Mammary epithelial cell (primary cell): ENCODE measurements around the gene DISP2.

Experiments used
- EZH2 ChIP-seq: IDR thresholded peaks from 2 replicates; pipeline ENCODE4 v1.6.1; 2012; ENCODE audit warnings: low read length, inconsistent platforms, borderline replicate concordance
- TF ChIP-seq, protein P1 (sequence below), 2 donors: IDR thresholded peaks in 1 of 2; conservative IDR thresholded peaks in 1 of 2; 2 replicates each; pipeline ENCODE4 v1.5.1; 2011 to 2012; ENCODE audit warnings: inconsistent platforms in 2 of 2, low read length in 2 of 2, mild to moderate bottlenecking in 2 of 2, control low read depth in 1 of 2, low read depth in 1 of 2; ENCODE audit not compliant: insufficient read depth in 1 of 2; ENCODE audit errors: extremely low read depth in 1 of 2

DNA sequence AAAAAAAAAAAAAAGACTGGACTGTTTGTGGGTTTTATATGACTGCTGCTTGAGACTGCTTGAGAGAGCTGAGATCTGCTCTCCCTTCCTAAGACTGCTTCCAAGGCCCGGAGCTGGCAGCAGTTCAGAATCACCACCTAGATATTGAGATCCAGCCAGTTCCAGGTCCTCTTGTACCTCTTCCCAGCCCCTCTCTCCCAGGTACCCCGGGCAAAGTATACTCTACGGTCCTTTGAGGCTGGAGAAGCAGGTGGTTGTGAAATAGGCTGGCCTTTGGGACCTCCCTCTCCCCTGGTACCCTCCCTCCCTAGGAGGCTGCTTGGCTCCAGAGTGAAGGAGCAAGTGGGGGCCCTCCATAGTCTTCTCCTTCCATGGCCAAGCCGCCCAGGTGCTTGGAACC lies 70.2 kb downstream of the DISP2 start:
- TF ChIP-seq, protein P1, sequence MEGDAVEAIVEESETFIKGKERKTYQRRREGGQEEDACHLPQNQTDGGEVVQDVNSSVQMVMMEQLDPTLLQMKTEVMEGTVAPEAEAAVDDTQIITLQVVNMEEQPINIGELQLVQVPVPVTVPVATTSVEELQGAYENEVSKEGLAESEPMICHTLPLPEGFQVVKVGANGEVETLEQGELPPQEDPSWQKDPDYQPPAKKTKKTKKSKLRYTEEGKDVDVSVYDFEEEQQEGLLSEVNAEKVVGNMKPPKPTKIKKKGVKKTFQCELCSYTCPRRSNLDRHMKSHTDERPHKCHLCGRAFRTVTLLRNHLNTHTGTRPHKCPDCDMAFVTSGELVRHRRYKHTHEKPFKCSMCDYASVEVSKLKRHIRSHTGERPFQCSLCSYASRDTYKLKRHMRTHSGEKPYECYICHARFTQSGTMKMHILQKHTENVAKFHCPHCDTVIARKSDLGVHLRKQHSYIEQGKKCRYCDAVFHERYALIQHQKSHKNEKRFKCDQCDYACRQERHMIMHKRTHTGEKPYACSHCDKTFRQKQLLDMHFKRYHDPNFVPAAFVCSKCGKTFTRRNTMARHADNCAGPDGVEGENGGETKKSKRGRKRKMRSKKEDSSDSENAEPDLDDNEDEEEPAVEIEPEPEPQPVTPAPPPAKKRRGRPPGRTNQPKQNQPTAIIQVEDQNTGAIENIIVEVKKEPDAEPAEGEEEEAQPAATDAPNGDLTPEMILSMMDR (conservative IDR thresholded peaks at IDR 0.05 in 1 of 2, IDR thresholded peaks at IDR 0.05 in 1 of 2; ENCODE audit: extremely low read depth in 1 of 2, insufficient read depth in 1 of 2, low read depth in 1 of 2, low read length in 2 of 2) = no peak
- no peak for TF ChIP-seq EZH2
